Measurements from ENCODE around the gene BPIFB6.

Gene BPIFB6

GRCh38 chr20:33017542-33017941 lies 13.9 kb upstream of the BPIFB6 start:
- TF ChIP-seq CTCF (IDR thresholded peaks at IDR 0.05; ENCODE audit: insufficient read depth, low read depth, low read length, missing control alignments) = no peak
- no peak for DNase-seq (ENCODE audit: low read depth)
- H3K4me3 ChIP-seq (ENCODE audit: low read depth, low read length) = no peak overlapping the region

GRCh38 chr20:33018169-33018931 lies 13.1 kb upstream of the BPIFB6 start:
- no peak for TF ChIP-seq CTCF (IDR thresholded peaks at IDR 0.05; ENCODE audit: insufficient read depth, low read depth, low read length, missing control alignments)
- no peak for DNase-seq (ENCODE audit: low read depth)
- H3K4me3 ChIP-seq (ENCODE audit: low read depth, low read length) = no peak overlapping the region

- H3K4me3 ChIP-seq (ENCODE audit: low read depth, low read length) = no peak overlapping the region
- DNase-seq (ENCODE audit: low read depth) = no peak
- no peak for TF ChIP-seq CTCF (IDR thresholded peaks at IDR 0.05; ENCODE audit: insufficient read depth, low read depth, low read length, missing control alignments)
Observed at GRCh38 chr20:33019465-33020277, 11.8 kb upstream of the BPIFB6 start.

- TF ChIP-seq CTCF (IDR thresholded peaks at IDR 0.05; ENCODE audit: insufficient read depth, low read depth, low read length, missing control alignments) = no peak
- no peak overlapping the region for H3K4me3 ChIP-seq (ENCODE audit: low read depth, low read length)
- DNase-seq (ENCODE audit: low read depth) = no peak
Observed at GRCh38 chr20:33020278-33021161, 10.9 kb upstream of the BPIFB6 start.

GRCh38 chr20:33021879-33022278 lies 9.6 kb upstream of the BPIFB6 start:
- no peak for TF ChIP-seq CTCF (IDR thresholded peaks at IDR 0.05; ENCODE audit: insufficient read depth, low read depth, low read length, missing control alignments)
- no peak for DNase-seq (ENCODE audit: low read depth)
- H3K4me3 ChIP-seq (ENCODE audit: low read depth, low read length) = no peak overlapping the region

GRCh38 chr20:33022289-33022688 lies 9.2 kb upstream of the BPIFB6 start:
- DNase-seq (ENCODE audit: low read depth) = no peak
- TF ChIP-seq CTCF (IDR thresholded peaks at IDR 0.05; ENCODE audit: insufficient read depth, low read depth, low read length, missing control alignments) = no peak

More at GRCh38 chr20:33022289-33022688, 9.2 kb upstream of the BPIFB6 start:
- H3K4me3 ChIP-seq (ENCODE audit: low read depth, low read length) = no peak overlapping the region
